Mesodermal cell (in vitro differentiated cells): ENCODE measurements around the gene DUSP6.
A peak's percentile ranks its signal among the peaks of the same experiment; 100 is the strongest.
"Not testable (repeated sequence)": the region's sequence is repeated elsewhere in the genome, so short reads cannot be mapped to it uniquely, and the experiment has no call there.

Source experiments
- H3K27ac ChIP-seq: 2 replicates; pipeline ENCODE4 v1.7.0; 2013; ENCODE audit warnings: mild to moderate bottlenecking, low read depth, low read length, moderate library complexity; ENCODE audit not compliant: severe bottlenecking
- H3K36me3 ChIP-seq: 2 replicates; pipeline ENCODE4 v1.7.1; 2013; ENCODE audit warnings: mild to moderate bottlenecking, low read length, moderate library complexity; ENCODE audit not compliant: control insufficient read depth, insufficient read depth
- H3K4me1 ChIP-seq: one replicate; pipeline ENCODE4 v1.7.1; 2013; ENCODE audit warnings: mild to moderate bottlenecking, low read length; ENCODE audit not compliant: insufficient read depth, control insufficient read depth, poor library complexity, severe bottlenecking
- H3K4me3 ChIP-seq: 2 replicates; pipeline ENCODE4 v1.7.0; 2013; ENCODE audit warnings: low read length, control low read depth, mild to moderate bottlenecking; ENCODE audit not compliant: insufficient read depth, poor library complexity, severe bottlenecking; ENCODE audit errors: extremely low read depth
- H3K9me3 ChIP-seq: 2 replicates; pipeline ENCODE4 v1.7.1; 2013; ENCODE audit warnings: mild to moderate bottlenecking, low read length, moderate library complexity; ENCODE audit not compliant: control insufficient read depth
- WGBS, 2 experiments: methylation state at CpG; one replicate each; pipeline ENCODE4 v1.1.5; 2013; ENCODE audit warnings: missing lambda C conversion rate in 2 of 2; ENCODE audit not compliant: insufficient coverage in 2 of 2; 5-methylcytosine and 5-hydroxymethylcytosine counted together

DUSP6 gene

GRCh38 chr12:89344043-89344861 lies 8.0 kb downstream of the DUSP6 start:
- H3K4me3 ChIP-seq, result no peak overlapping the region
- 91 to 93% methylated on average over 6 to 7 of the region's 10 CpGs for WGBS, 2 experiments
- peaks cover 21% of the 10 kb centered on the region for H3K4me1 ChIP-seq
- H3K36me3 ChIP-seq, result peaks cover 25% of the 10 kb centered on the region
- no peaks in the 10 kb centered on the region for H3K9me3 ChIP-seq
- H3K27ac ChIP-seq, result peak overlapping the region; percentile 30

- Histone ChIP-seq H3K9me3 (no peaks in the 10 kb centered on the region), H3K4me3 (no peak overlapping the region), H3K27ac (no peak overlapping the region), H3K4me1 (peaks cover 21% of the 10 kb centered on the region), H3K36me3 (peaks cover 14% of the 10 kb centered on the region)
- WGBS, 2 experiments, result 80 to 90% methylated on average over 2 to 3 of the region's 3 CpGs
These were observed 9.2 kb downstream of the DUSP6 start for GRCh38 chr12:89343127-89343526.

GRCh38 chr12:89340861-89341260 lies 11.4 kb downstream of the DUSP6 start:
- peaks cover 13% of the 10 kb centered on the region for H3K4me1 ChIP-seq
- peak overlapping the region; percentile 8 for H3K27ac ChIP-seq
- H3K4me3 ChIP-seq, result no peak overlapping the region
- no peaks in the 10 kb centered on the region for H3K9me3 ChIP-seq
- WGBS, 2 experiments, result no CpG with 5 or more reads among the region's 1 CpG
- no peaks in the 10 kb centered on the region for H3K36me3 ChIP-seq

GRCh38 chr12:89339526-89339925 lies 12.8 kb downstream of the DUSP6 start:
- Histone ChIP-seq H3K4me3 (no peak overlapping the region), H3K36me3 (no peaks in the 10 kb centered on the region), H3K4me1 (peaks cover 10% of the 10 kb centered on the region), H3K27ac (no peak overlapping the region), H3K9me3 (no peaks in the 10 kb centered on the region)
- 89 to 92% methylated on average over 9 of the region's 10 CpGs for WGBS, 2 experiments

- not testable (repeated sequence) for H3K4me3 ChIP-seq, H3K27ac ChIP-seq, H3K9me3 ChIP-seq, H3K36me3 ChIP-seq
- peaks cover 20% of the 10 kb centered on the region for H3K4me1 ChIP-seq
- 68 to 88% methylated on average over 1 to 3 of the region's 4 CpGs for WGBS, 2 experiments
These were observed 15.2 kb downstream of the DUSP6 start for GRCh38 chr12:89337136-89337535.

GRCh38 chr12:89335452-89336244 lies 16.7 kb downstream of the DUSP6 start:
- Histone ChIP-seq H3K27ac (peak overlapping the region; percentile 44), H3K9me3 (peaks cover 10% of the 10 kb centered on the region), H3K4me1 (peaks cover 20% of the 10 kb centered on the region), H3K4me3 (no peak overlapping the region), H3K36me3 (no peaks in the 10 kb centered on the region)
- WGBS, 2 experiments, result 86 to 100% methylated on average over 1 to 3 of the region's 5 CpGs

GRCh38 chr12:89334548-89335169 lies 17.6 kb downstream of the DUSP6 start:
- H3K4me3 ChIP-seq, result no peak overlapping the region
- peaks cover 12% of the 10 kb centered on the region for H3K9me3 ChIP-seq
- H3K27ac ChIP-seq, result peak overlapping the region; percentile 44
- no peaks in the 10 kb centered on the region for H3K36me3 ChIP-seq
- 81 to 93% methylated on average over 5 of the region's 5 CpGs for WGBS, 2 experiments
- peaks cover 20% of the 10 kb centered on the region for H3K4me1 ChIP-seq

- H3K27ac ChIP-seq, result peak overlapping the region; percentile 58
- H3K4me1 ChIP-seq, result peaks cover 22% of the 10 kb centered on the region
- no peaks in the 10 kb centered on the region for H3K36me3 ChIP-seq
- no peak overlapping the region for H3K4me3 ChIP-seq
- peaks cover 12% of the 10 kb centered on the region for H3K9me3 ChIP-seq
- 65 to 73% methylated on average over 3 to 4 of the region's 4 CpGs for WGBS, 2 experiments
These were observed 18.6 kb downstream of the DUSP6 start for GRCh38 chr12:89333564-89334252.

GRCh38 chr12:89328151-89329030 lies 23.9 kb downstream of the DUSP6 start:
- Histone ChIP-seq H3K4me1 (peaks cover 27% of the 10 kb centered on the region), H3K4me3 (no peak overlapping the region), H3K9me3 (peaks cover 12% of the 10 kb centered on the region), H3K27ac (peak overlapping the region; percentile 86), H3K36me3 (no peaks in the 10 kb centered on the region)
- 89% methylated on average over 5 of the region's 9 CpGs; no CpG with 5 or more reads in 1 of the 2 experiments for WGBS, 2 experiments
